Dermis blood vessel endothelial cell (primary cell): Measurements from ENCODE around the gene SPATS1. TPM values are rescaled to one million over a fixed set of nuclear protein-coding genes. Genes with fewer than 3 reads are reported as not detected.

Experiments used
- DNase-seq: peaks from one replicate; pipeline ENCODE4 v3.0.0; 2010
- total RNA-seq: library from RNA; depleted of rRNA; stranded (reverse); fragments of >200 nt; gene quantifications from 2 replicates; pipeline ENCODE4 v1.2.3, GENCODE V29; 2014

The SPATS1 gene
- not detected in 2 replicates for total RNA-seq

DNA sequence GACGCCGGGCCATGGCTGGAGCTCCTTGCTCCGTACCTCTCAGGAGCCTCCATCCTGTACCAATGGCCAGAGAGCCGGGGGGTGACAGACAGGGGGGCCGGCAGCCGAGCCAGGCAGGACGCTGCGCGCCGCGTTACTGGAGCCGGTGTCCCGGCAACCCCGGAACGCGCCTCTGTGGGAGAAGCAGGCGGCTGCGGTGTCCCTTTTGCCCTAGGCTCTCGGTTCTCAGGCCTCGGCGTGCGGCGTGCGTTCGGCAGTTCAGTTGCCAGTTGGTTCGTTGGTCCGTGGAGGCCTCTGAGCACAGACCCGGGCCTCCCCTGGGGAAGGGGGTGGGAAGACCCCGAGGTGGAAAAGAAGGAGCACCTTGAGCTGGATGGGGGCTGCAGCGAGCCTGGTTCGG, at the start of gene SPATS1:
SPATS1 (plus strand) TSS at position 162 of the 400 bp plus-strand sequence. CDS start 446 bp downstream, outside the sequence.
- DNase-seq: no peak

DNA sequence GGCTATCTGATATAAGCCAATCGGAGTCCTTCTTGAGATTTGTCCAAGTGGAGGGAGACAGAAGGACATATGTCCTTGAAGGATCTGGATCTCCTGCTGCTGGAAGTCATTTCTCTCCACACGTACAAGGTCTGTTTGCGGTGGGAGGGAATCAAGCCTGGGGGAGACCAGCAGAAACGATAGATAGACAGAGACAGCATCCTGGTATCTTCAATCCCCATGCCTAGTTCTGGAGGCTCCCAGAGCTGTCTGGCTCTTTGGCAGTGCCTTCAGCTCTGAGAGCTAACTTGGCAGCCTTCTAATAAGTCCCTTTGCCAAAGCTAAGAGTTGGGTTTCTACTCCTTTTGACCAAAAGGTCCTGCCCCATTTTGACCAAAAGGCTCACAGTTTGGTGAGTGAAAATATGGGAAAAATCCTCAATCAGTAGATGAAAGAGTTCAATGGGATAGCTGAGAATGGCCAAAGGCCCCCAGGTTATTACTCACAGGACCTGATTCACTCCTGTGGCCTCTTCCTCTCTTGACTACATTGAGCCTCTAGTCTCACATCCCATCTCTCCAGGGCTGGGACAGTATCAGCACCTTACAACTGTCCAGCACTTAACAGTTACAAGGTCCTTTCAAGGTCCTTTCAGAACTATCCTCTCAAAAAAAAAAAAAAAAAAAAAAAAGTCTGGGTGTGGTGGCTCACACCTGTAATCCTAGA, 49.6 kb upstream of the SPATS1 start:
- DNase-seq: no peak

GRCh38 chr6:44294832-44295791, 47.3 kb upstream of the SPATS1 start:
- DNase-seq: no peak

DNA sequence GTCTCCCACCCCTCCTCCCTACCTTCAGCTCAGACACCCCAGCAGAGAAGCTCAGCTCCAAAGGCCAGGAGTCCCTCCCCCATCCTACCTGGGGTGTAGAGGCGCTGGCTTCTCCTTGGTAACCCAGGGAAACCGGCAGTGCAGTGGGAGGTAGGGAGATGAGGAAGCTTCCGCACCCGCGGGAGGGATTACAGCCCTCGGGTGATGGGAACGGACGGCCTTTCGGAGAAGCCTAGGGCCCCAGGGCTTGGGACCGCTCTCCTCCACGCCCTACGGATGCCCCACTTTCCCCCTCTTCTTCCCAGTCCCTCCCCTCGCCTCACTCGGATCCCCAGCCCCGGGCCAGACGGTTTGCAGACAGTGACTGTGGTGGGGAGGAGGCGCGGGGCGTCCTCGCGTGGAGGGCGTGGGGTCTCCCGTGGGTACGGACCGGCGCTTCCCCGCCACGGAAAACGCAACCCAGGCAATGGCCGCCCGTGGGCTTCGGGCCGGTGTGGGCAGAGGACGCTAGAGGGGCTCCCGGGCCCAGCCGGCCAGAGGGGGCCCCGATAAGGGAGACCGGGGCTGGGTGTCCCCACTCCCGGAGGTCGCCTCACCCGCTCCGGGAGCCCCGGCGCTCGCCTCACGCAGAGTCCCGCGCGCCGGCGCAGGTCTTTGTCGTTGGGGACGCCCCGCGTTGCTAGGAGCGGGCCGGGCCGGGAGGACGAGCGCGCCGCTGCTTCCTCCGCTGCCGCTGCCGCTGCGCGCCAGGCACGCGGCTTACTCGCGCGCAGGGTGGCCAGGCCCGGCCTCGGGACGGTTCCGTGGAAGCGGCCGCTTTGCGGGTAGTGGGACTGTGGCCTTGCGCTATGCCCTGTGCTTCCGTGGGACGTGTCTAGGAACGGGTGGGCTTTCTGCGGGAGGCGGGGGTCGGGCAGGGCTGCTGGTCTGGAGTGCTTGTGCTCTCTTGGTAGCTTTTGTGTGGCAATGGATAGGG, 45.1 kb upstream of the SPATS1 start:
- DNase-seq: peak; percentile 55

- DNase-seq: no peak
These were observed 44.2 kb upstream of the SPATS1 start for GRCh38 chr6:44298055-44298803.

- DNase-seq: no peak
These were observed 43.6 kb upstream of the SPATS1 start for GRCh38 chr6:44298864-44299263.

GRCh38 chr6:44300292-44300823, 42.1 kb upstream of the SPATS1 start:
- DNase-seq: no peak

DNA sequence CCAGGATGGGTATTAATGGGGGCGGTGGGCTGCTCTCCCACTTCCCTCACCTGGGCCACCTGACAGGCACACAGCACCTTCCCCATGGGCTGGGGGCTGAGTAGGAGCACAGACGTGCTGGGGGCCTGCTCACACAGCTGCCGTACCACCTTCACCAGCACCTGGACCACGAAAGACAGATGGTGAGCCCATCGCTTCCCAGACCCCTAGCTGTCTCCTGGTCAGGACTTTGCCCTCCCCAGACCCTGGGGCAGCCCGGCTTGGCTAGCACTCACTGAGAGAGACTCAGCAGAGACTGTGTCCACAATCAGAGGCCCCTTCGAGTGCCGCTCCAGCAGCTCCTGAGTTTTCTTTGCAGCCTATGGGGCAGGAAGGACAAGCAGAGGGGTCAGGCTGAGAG, 41.3 kb upstream of the SPATS1 start:
- no peak for DNase-seq

GRCh38 chr6:44301782-44302564, 40.5 kb upstream of the SPATS1 start:
- DNase-seq: no peak

DNA sequence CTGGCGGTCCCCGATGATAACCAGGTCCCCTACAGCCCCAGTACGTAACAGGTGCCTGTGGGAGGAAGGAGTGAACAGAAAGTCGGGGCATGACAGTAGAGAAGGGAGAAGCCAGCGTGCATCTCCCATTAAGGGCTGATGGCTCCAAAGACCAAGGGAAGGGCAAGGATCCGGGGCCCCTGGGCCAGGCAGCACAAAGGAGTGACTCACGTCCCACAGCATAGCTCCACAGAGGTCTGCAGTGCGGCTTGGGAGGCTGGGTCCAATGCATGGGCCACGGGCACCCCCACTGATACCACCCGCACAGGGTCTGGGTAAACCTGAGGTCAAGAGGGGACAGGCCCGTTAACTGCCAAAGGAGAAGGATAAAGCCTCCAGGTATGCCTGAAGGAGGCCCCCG, 39.6 kb upstream of the SPATS1 start:
- DNase-seq: no peak

GRCh38 chr6:44303842-44304241, 38.6 kb upstream of the SPATS1 start:
- DNase-seq: no peak

GRCh38 chr6:44304282-44305199, 37.9 kb upstream of the SPATS1 start:
- DNase-seq: peak; percentile 70

- no peak for DNase-seq
These were observed 37.2 kb upstream of the SPATS1 start for GRCh38 chr6:44305200-44305725.

- DNase-seq: no peak
These were observed 35.7 kb upstream of the SPATS1 start for GRCh38 chr6:44306710-44307109.

DNA sequence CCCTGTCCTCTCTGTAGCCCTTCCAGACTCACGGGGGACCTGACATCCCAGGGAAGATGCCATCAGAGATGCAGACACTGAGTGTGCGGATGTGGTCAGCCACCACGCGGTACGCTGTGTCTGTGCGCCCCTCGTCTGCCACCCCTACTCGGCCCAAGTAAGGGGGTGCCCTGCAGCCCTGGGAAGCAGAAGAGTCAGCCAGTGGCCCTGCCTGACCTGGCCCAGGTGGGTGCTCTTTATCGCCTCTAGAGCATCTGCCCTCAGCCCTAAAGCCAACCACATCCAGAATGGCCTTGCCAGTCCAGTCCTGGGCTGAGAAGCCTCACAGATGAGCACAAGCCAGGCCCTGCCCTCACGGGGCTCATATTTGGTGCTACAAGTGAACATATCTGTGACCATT, 35.2 kb upstream of the SPATS1 start:
- DNase-seq: no peak

- DNase-seq: no peak
These were observed 33.4 kb upstream of the SPATS1 start for GRCh38 chr6:44309092-44309491.

- DNase-seq: no peak
These were observed 32.8 kb upstream of the SPATS1 start for GRCh38 chr6:44309631-44310030.

GRCh38 chr6:44310241-44310640, 32.2 kb upstream of the SPATS1 start:
- DNase-seq: no peak

DNA sequence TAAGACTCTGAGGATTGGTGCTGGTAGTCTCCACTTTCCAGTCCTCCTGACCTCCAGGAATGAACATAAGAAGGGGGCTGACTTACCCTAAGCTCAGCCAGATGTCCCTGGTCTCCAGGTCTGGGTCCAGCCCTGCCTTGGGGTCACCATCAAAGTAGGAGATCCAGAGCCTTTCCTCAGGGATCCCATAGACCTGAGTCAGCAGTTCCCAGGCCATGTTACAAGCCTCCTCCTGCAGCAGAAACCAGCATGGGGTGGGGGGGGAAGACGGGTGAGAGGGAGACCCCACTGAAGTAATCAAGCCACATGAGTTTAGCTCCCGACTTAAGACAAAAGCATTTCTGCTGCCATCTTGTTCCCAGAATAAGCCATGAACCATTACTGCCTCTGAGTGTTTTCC, 31.1 kb upstream of the SPATS1 start:
- no peak for DNase-seq
